Muscle of leg (tissue), 9 donors: ENCODE measurements around the gene ACOX3. TPM values are rescaled to one million over a fixed set of nuclear protein-coding genes. Genes with fewer than 3 reads are reported as not detected.

Source experiments
- polyA plus RNA-seq, 8 donors: library from polyadenylated mRNA; unstranded; fragments of 120-200 nt; gene quantifications; one replicate each; pipeline versions ENCODE4 v1.2.1 to v1.2.3, GENCODE V29; 2013; ENCODE audit warnings: inconsistent platforms in 1 of 8, low replicate concordance in 1 of 8; ENCODE audit not compliant: insufficient read length in 8 of 8, insufficient read depth in 1 of 8
- total RNA-seq: library from RNA; stranded (reverse); fragments of 120-200 nt; gene quantifications from one replicate; pipeline ENCODE4 v1.2.4, GENCODE V29; 2013

The ACOX3 gene
- total and polyA plus RNA-seq, 9 donors = 10.1 to 20.3 (median 15.8) TPM

Other genes with a start within 250 kb of the ACOX3 start
- gene SH3TC1, start 241.4 kb downstream of the ACOX3 start, total RNA-seq = 9.6 TPM
- gene SH3TC1, start 241.4 kb downstream of the ACOX3 start, polyA plus RNA-seq = 10 to 100 TPM in 3 of 8 donors, 1 to 10 TPM in 5; 6.8 to 21.3 (median 9.8) TPM
- 46.8 TPM for gene HTRA3, start 171.0 kb downstream of the ACOX3 start, total RNA-seq
- 10 to 100 TPM; 40.7 to 87.4 (median 61.3) TPM for gene HTRA3, start 171.0 kb downstream of the ACOX3 start, polyA plus RNA-seq
- gene TRMT44, start 54 bp upstream of the ACOX3 start, total RNA-seq = 13.6 TPM
- gene TRMT44, start 54 bp upstream of the ACOX3 start, polyA plus RNA-seq = 10 to 100 TPM in 4 of 8 donors, 1 to 10 TPM in 4; 8.1 to 13.9 (median 10.1) TPM
- 0.93 TPM for gene GPR78, start 139.7 kb upstream of the ACOX3 start, total RNA-seq
- under 1 TPM; 0.29 to 0.73 (median 0.54) TPM for gene GPR78, start 139.7 kb upstream of the ACOX3 start, polyA plus RNA-seq
- 18.4 TPM for gene CPZ, start 152.0 kb upstream of the ACOX3 start, total RNA-seq
- gene CPZ, start 152.0 kb upstream of the ACOX3 start, polyA plus RNA-seq = 10 to 100 TPM in 1 of 8 donors, 1 to 10 TPM in 7; 3.3 to 16.5 (median 5.8) TPM